ENCODE measurements around the gene LYPD4.
"Not testable (repeated sequence)": the region's sequence is repeated elsewhere in the genome, so short reads cannot be mapped to it uniquely, and the experiment has no call there.

The LYPD4 gene

GRCh38 chr19:41844601-41845000 lies at the start of gene LYPD4:
LYPD4 (minus strand) TSS chr19:41844683; CDS start chr19:41839285, 5,398 bp downstream.
- FAIRE-seq = no peak

GRCh38 chr19:41893899-41894298 lies 49.4 kb upstream of the LYPD4 start:
- FAIRE-seq = no peak

- FAIRE-seq = no peak
Observed at GRCh38 chr19:41892173-41892902, 47.9 kb upstream of the LYPD4 start.

- no peak for FAIRE-seq
Observed at GRCh38 chr19:41890936-41891335, 46.5 kb upstream of the LYPD4 start.

- no peak for FAIRE-seq
Observed at GRCh38 chr19:41889896-41890295, 45.4 kb upstream of the LYPD4 start.

GRCh38 chr19:41888926-41889325 lies 44.4 kb upstream of the LYPD4 start:
- FAIRE-seq = no peak

GRCh38 chr19:41887711-41888382 lies 43.4 kb upstream of the LYPD4 start:
- FAIRE-seq = no peak

GRCh38 chr19:41886761-41887710 lies 42.6 kb upstream of the LYPD4 start:
- no peak for FAIRE-seq

GRCh38 chr19:41883821-41884733 lies 39.6 kb upstream of the LYPD4 start:
- FAIRE-seq = no peak

GRCh38 chr19:41883463-41883820 lies 39.0 kb upstream of the LYPD4 start:
- FAIRE-seq = no peak

- no peak for FAIRE-seq
Observed at GRCh38 chr19:41882568-41883462, 38.3 kb upstream of the LYPD4 start, which contains the start of gene ARHGEF1. ARHGEF1 (plus strand) TSS chr19:41883184; CDS start chr19:41888083, 4,899 bp downstream.

- no peak for FAIRE-seq
Observed at GRCh38 chr19:41880329-41880708, 35.8 kb upstream of the LYPD4 start.

- no peak for FAIRE-seq
Observed at GRCh38 chr19:41879670-41880328, 35.3 kb upstream of the LYPD4 start.

- FAIRE-seq = no peak
Observed at GRCh38 chr19:41879080-41879479, 34.6 kb upstream of the LYPD4 start.

GRCh38 chr19:41877916-41878905 lies 33.7 kb upstream of the LYPD4 start:
- FAIRE-seq = no peak

- FAIRE-seq = no peak
Observed at GRCh38 chr19:41876847-41877832, 32.7 kb upstream of the LYPD4 start, which contains the start of gene CD79A. CD79A (plus strand) TSS chr19:41877279; CDS start chr19:41877305, 26 bp downstream.

- not testable (repeated sequence) for FAIRE-seq
Observed at GRCh38 chr19:41875973-41876372, 31.5 kb upstream of the LYPD4 start.

All from islet of Langerhans (tissue), 1 donor.